GM20000 (cell line): ENCODE measurements around the gene FLT3.
"Not testable (repeated sequence)": the region's sequence is repeated elsewhere in the genome, so short reads cannot be mapped to it uniquely, and the experiment has no call there.

Experiments
- DNase-seq: peaks from one replicate; pipeline ENCODE4 v3.0.0; 2012; ENCODE audit warnings: low spot score
- TF ChIP-seq, protein P1 (sequence below): IDR thresholded peaks from 2 replicates; pipeline ENCODE4 v1.5.1; 2012; ENCODE audit warnings: mild to moderate bottlenecking, control low read depth; ENCODE audit errors: extremely low read depth, missing control alignments

FLT3 gene

DNA sequence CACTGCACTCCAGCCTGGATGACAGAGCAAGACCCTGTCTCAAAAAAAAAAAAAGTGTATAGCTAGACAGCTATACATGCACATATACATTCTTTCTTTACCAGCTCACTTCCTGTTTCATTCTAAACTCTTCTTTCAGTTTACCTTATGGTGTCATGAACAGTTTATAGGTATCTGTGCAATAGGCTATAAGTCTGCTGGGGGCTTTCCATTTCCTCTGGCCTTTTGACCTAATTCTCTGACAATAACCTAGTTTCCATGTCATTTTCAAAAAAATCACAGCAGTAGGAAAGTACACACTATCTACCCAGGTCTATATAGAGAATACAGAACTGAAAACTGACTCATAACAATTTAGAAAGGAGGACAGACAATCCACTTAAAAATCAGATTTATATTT, 87.5 kb downstream of the FLT3 start:
- peak; percentile 67 for DNase-seq
- TF ChIP-seq, protein P1, sequence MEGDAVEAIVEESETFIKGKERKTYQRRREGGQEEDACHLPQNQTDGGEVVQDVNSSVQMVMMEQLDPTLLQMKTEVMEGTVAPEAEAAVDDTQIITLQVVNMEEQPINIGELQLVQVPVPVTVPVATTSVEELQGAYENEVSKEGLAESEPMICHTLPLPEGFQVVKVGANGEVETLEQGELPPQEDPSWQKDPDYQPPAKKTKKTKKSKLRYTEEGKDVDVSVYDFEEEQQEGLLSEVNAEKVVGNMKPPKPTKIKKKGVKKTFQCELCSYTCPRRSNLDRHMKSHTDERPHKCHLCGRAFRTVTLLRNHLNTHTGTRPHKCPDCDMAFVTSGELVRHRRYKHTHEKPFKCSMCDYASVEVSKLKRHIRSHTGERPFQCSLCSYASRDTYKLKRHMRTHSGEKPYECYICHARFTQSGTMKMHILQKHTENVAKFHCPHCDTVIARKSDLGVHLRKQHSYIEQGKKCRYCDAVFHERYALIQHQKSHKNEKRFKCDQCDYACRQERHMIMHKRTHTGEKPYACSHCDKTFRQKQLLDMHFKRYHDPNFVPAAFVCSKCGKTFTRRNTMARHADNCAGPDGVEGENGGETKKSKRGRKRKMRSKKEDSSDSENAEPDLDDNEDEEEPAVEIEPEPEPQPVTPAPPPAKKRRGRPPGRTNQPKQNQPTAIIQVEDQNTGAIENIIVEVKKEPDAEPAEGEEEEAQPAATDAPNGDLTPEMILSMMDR, result no peak

DNA sequence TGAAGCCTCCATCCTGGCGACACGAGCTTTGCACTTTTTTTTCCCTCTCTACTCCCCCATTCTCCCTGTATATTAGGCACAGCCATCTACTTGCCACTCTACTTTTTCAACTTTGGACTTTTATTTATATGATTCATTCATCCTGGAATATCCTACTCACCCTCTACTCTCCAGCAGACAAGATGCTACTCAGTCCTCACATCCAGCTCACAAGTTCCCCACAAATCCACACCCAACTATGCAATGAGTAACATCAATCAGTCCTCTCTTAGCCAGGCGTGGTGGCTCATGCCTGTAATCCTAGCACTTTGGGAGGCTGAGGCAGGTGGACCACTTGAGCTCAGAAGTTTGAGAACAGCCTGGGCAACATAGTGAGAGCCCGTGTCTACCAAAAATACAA, 88.0 kb downstream of the FLT3 start:
- DNase-seq, result no peak
- TF ChIP-seq, protein P1, result no peak

DNA sequence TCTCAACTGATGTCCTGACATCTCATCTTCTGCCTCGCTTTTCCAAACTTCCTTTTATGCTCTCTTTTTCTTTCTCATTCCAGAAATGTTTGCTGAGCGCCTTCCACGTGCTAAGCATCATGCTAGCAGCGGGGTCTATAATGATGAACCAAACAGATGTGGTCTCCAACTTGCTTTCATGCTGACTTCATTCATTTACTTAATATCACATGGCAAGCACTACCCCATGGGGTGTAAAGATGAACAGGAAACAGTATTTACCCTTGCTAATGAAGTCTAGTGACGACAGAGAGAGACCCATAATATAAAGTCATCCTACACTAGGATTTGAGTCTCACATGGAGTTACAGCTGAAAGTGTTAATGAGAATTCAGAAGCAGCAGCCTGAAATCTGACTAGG, 90.3 kb downstream of the FLT3 start:
- no peak for DNase-seq
- TF ChIP-seq, protein P1, result no peak

DNA sequence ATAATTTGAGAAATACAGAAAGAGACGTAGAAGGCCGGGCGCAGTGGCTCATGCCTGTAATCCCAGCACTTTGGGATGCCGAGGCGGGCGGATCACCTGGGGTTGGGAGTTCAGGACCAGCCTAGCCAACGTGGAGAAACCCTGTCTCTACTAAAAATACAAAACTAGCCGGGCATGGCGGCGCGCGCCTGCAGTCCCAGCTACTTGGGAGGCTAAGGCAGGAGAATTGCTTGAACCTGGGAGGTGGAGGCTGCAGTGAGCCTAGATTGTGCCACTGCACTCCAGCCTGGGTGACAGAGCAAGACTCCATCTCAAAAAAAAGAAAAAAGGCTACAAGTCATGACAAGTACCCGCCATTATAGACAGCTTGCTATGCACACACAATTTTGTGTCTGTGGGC, 95.4 kb downstream of the FLT3 start:
- not testable (repeated sequence) for DNase-seq

DNA sequence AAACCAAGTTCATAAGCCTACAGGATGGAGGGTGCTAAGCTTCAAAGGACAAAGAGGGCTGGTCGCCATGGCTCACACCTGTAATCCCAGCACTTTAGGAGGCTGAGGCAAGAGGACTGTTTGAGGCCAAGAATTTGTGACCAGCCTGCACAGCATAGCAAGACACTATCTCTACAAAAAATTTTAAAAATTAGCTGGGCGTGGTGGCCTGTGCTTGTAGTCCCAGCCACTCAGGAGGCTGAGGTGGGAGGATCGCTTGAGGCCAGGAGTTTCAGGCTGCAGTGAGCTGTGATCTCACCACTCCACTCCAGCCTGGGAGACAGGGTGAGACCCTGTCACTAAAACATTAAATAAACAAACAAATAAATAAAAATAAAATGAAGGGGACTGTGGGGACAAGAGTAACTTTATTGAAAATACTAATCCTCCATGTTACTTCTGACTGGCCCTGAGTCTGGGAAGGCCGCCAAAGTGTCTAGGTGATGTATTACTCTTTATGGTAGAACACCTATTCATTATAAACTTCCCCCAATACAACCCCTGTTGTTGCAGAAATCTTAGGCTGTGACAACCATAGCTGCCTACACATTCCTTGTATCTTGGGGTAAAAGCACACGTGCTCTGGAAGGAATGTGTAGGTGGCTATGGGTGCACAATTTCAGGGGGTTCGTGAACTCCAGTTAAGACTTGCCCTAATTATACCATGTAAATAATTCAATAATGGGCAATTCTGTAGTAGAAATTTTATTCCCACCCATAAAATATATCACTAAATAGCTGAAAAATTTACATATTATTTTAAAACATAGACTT, 97.3 kb downstream of the FLT3 start:
- no peak for DNase-seq
- TF ChIP-seq, protein P1, result no peak

DNA sequence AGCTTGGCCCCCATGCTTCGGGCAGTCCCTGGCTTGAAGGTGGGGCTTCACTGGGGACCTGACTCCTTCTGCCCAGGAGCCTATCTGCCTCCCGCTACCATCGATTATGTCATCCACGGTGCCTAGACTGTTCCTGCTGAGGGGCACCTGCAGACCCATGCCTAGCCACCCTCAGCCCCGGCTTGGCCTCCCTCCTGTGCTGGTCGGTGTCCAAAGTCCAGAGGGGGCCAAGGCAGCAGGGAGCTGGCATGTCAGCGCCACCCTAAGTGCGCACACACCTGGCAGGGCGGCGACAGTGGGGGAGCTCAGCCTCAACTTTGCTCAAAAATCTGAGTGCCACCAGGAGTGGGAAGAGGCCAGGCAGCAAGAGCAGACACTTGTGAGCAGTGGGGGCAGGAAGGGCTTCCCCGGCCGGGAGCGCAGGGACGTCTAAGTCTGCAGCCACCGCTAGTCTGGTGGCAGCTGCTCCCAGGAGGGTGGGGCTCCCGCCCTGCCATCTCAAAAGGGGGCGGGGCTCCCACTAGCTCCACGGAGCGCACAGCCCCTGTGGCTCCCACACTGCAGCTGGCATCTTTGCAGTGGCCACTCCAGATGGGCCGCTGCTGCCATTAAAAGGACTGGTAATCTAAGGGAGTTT, 98.4 kb downstream of the FLT3 start:
- DNase-seq, result no peak
- TF ChIP-seq, protein P1, result no peak

DNA sequence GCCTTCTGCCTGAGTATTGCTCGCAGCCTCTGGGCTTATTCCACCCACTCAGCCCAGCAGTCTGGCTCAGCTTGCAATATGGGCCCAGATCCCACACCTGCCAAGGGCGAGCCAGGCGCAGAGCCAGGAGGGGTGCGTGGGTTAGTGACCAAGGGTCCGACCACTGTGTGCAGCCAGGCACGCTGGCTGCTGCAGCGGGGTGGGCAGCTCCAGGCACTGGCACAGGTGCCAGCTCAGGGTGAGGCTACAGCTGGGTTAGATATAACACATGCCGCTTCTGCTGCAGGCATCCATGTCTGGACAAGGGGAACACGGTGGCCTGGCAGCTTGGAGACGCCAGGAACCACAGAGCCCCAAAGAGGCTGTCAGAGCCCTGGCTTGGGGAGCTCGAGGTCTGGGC, 99.3 kb downstream of the FLT3 start:
- TF ChIP-seq, protein P1, result no peak
- no peak for DNase-seq

DNA sequence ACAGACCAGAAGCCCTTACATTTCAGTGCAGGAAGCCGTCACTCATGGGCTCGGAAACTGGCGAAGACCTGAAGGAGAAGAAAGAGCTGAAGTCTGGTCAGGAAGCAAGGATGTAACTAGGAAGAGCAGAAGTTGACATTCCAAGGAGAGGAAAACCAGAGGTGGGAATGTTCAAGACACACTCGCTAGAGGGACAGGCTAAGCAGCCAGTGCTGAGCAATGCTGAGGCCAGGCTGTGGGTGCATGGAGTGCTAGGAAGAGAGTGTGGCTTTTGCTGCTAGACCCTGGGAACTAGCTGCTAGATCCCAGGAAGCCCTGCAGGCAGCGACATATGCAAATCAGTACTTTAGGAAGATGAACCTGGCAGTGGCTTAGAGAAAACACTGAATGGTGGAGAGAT, 99.8 kb downstream of the FLT3 start:
- DNase-seq, result no peak
- TF ChIP-seq, protein P1, result no peak
